OCI-LY7 (cell line): ENCODE measurements around the gene SFT2D1. TPM values are rescaled to one million over a fixed set of nuclear protein-coding genes. Genes with fewer than 3 reads are reported as not detected.

Experiments
- BruUV-seq: library from RNA; stranded (reverse); fragments of 400-500 nt; replicated peaks from 2 replicates; lab custom pipeline; 2021; lab: Mats Ljungman, UMichigan
- CTCF ChIA-PET: fragments of 300-600 bp; sonication (Branson Sonifier 250); formaldehyde crosslinking; loops from one replicate; lab custom pipeline; 2022; ENCODE audit warnings: antibody characterized with exemption; ENCODE audit not compliant: unreplicated experiment; lab: Charles Lee
- POLR2A ChIA-PET: fragments of 300-600 bp; sonication (Branson Sonifier 250); formaldehyde crosslinking; loops from one replicate; lab custom pipeline; 2022; ENCODE audit warnings: antibody characterized with exemption; lab: Charles Lee
- DNase-seq: peaks from one replicate; pipeline ENCODE4 v3.0.0-alpha.2; 2015; ENCODE audit warnings: low spot score
- H2AFZ ChIP-seq: fragments of 200-600 bp; sonication (generic), shearing (Covaris generic); 2 replicates; pipeline ENCODE4 v1.6.1; 2014; ENCODE audit warnings: mild to moderate bottlenecking, antibody characterized with exemption, low read length, moderate library complexity
- H3K27ac ChIP-seq: fragments of 200-600 bp; sonication (generic); 2 replicates; pipeline ENCODE4 v1.5.1; 2014; ENCODE audit warnings: mixed run types, low read depth, mild to moderate bottlenecking, moderate library complexity, low read length, inconsistent platforms; ENCODE audit not compliant: poor library complexity, severe bottlenecking
- H3K36me3 ChIP-seq: fragments of 200-600 bp; sonication (generic); 2 replicates; pipeline ENCODE4 v1.6.1; 2014; ENCODE audit warnings: mild to moderate bottlenecking, antibody characterized with exemption, low read length, moderate library complexity, mixed read lengths; ENCODE audit not compliant: insufficient read depth
- H3K4me1 ChIP-seq: fragments of 200-600 bp; sonication (generic); 2 replicates; pipeline ENCODE4 v1.5.1; 2014; ENCODE audit warnings: mild to moderate bottlenecking, low read length; ENCODE audit not compliant: insufficient read depth, poor library complexity, severe bottlenecking
- H3K4me2 ChIP-seq: fragments of 200-600 bp; sonication (generic); 2 replicates; pipeline ENCODE4 v1.6.1; 2014; ENCODE audit warnings: mild to moderate bottlenecking, low read length
- H3K4me3 ChIP-seq: fragments of 200-600 bp; sonication (generic); 2 replicates; pipeline ENCODE4 v1.5.1; 2014; ENCODE audit warnings: mild to moderate bottlenecking, low read depth, low read length; ENCODE audit not compliant: poor library complexity, severe bottlenecking
- H3K79me2 ChIP-seq: fragments of 200-600 bp; sonication (generic); 2 replicates; pipeline ENCODE4 v1.6.1; 2016; ENCODE audit warnings: low read depth, mild to moderate bottlenecking, low read length, moderate library complexity, mixed read lengths; ENCODE audit not compliant: insufficient read depth
- H3K9me2 ChIP-seq: fragments of 200-600 bp; sonication (generic); 2 replicates; pipeline ENCODE4 v1.6.1; 2016; ENCODE audit warnings: mild to moderate bottlenecking, low read length, mixed read lengths; ENCODE audit not compliant: insufficient read depth
- H3K9me3 ChIP-seq: fragments of 200-600 bp; sonication (generic); 2 replicates; pipeline ENCODE4 v1.6.1; 2014; ENCODE audit warnings: mild to moderate bottlenecking, mixed run types, low read length, mixed read lengths
- H4K20me1 ChIP-seq: fragments of 200-600 bp; sonication (generic); 2 replicates; pipeline ENCODE4 v1.6.1; 2014; ENCODE audit warnings: mild to moderate bottlenecking, antibody characterized with exemption, low read length, moderate library complexity, mixed read lengths; ENCODE audit not compliant: insufficient read depth
- CTCF ChIP-seq: fragments of 200-600 bp; sonication (generic); conservative IDR thresholded peaks from 2 replicates; pipeline ENCODE4 v1.5.1; 2014; ENCODE audit warnings: mild to moderate bottlenecking, antibody characterized with exemption, low read length, moderate library complexity, mixed read lengths
- EZH2phosphoT487 ChIP-seq: fragments of 200-600 bp; sonication (generic); IDR thresholded peaks from 2 replicates; pipeline ENCODE4 v1.6.1; 2018; ENCODE audit warnings: low read depth, borderline replicate concordance, mild to moderate bottlenecking, mixed run types, antibody characterized with exemption, low read length, moderate library complexity, mixed read lengths
- intact Hi-C: fragments of 100-400 bp; cut with micrococcal nuclease; formaldehyde crosslinking; loops from one replicate; pipeline ENCODE4 v1.10.0; 2022; ENCODE audit not compliant: unreplicated experiment
- total RNA-seq, 2 experiments: library from RNA; depleted of rRNA in 1 of 2; stranded (reverse); fragments of >200 nt in 1 of 2; shearing (Covaris generic) in 1 of 2; gene quantifications; 2 replicates each; pipeline ENCODE4 v1.2.3, GENCODE V29; 2014 to 2022

SFT2D1 gene
- total RNA-seq, 2 experiments from 2014 or later, result 43.4 to 63.9 TPM

- CTCF ChIA-PET, result no interaction called here
- BruUV-seq, result no TSS peak
These were observed 52.9 kb downstream of the SFT2D1 start for GRCh38 chr6:166289207-166290060.

GRCh38 chr6:166286839-166287271 lies 55.5 kb downstream of the SFT2D1 start:
- H3K4me1 ChIP-seq, result peaks cover 21% of the 10 kb centered on the region
- peak overlapping the region; percentile 47 for H3K4me3 ChIP-seq
- DNase-seq, result peak; percentile 94
- peak overlapping the region; percentile 97 for H2AFZ ChIP-seq
- peak overlapping the region; percentile 85 for H3K4me2 ChIP-seq
- TF ChIP-seq CTCF (no peak), EZH2phosphoT487 (no peak)
- no peaks in the 10 kb centered on the region for H3K9me3 ChIP-seq
- intact Hi-C loops, result loop anchor here (1.0 to 5.0 kb wide), 2 partner anchors 55 to 60 kb away; partner anchors contain the start of gene SFT2D1
- ChIA-PET POLR2A (interaction anchor here (1.0 kb wide), 2 partner anchors 11 to 106 kb away, joined by 3 to 4 read pairs; no protein-coding TSS in a partner anchor), CTCF (interaction anchor here (1.0 to 2.6 kb wide), 2 partner anchors 10 to 97 kb away, joined by 3 to 7 read pairs; no protein-coding TSS in a partner anchor)
- no peaks in the 10 kb centered on the region for H3K9me2 ChIP-seq
- H3K27ac ChIP-seq, result peak overlapping the region; percentile 86
- no peaks in the 10 kb centered on the region for H4K20me1 ChIP-seq
- no TSS peak for BruUV-seq
- H3K36me3 ChIP-seq, result no peaks in the 10 kb centered on the region
- no peaks in the 10 kb centered on the region for H3K79me2 ChIP-seq

More at GRCh38 chr6:166289207-166290060, 52.9 kb downstream of the SFT2D1 start:
- POLR2A ChIA-PET, result interaction anchor here (0.7 to 0.8 kb wide), 2 partner anchors 92 to 168 kb away, joined by 3 to 5 read pairs; no protein-coding TSS in a partner anchor
- H4K20me1 ChIP-seq, result no peaks in the 10 kb centered on the region
- H3K4me2 ChIP-seq, result no peak overlapping the region
- H3K9me3 ChIP-seq, result no peaks in the 10 kb centered on the region
- intact Hi-C loops, result loop anchor here (5.0 kb wide), 1 partner anchor 62 kb away; no protein-coding TSS in a partner anchor
- H3K4me1 ChIP-seq, result peaks cover 21% of the 10 kb centered on the region
- H3K36me3 ChIP-seq, result no peaks in the 10 kb centered on the region
- TF ChIP-seq CTCF (no peak), EZH2phosphoT487 (no peak)
- H3K4me3 ChIP-seq, result no peak overlapping the region
- H3K9me2 ChIP-seq, result no peaks in the 10 kb centered on the region
- no peak overlapping the region for H3K27ac ChIP-seq
- no peaks in the 10 kb centered on the region for H3K79me2 ChIP-seq
- no peak overlapping the region for H2AFZ ChIP-seq
- DNase-seq, result no peak
